GM08714 (cell line): Measurements from ENCODE around the gene ARHGEF9.

Experiments used
- H3K4me3 ChIP-seq: fragments of 200-500 bp; sonication (Bioruptor generic); 2 replicates; pipeline ENCODE4 v1.5.1; 2014; ENCODE audit warnings: mild to moderate bottlenecking, low read length, inconsistent platforms
- ZNF274 ChIP-seq: IDR thresholded peaks from 2 replicates; pipeline ENCODE4 v1.6.1; 2012; ENCODE audit warnings: mild to moderate bottlenecking, low read depth, low read length

ARHGEF9 gene

DNA sequence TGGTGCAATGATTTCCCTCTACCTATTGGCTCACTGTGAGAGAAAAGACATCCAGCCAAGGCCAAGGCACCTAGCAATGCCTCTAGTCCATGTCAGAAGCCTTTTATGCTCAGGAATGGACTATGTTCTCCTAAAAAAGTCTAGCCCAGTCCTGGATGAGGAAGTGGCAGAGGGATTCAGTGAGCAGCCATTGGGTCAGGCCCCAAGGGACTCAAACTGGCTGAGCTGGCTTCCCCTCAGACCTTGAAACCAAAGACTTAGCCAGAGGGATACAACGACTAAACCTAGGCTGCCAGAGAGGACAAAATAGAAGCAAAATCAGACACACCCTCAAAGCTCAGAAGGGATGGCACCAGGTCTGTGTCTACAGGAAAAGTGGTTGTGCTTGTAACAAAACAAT lies 49.1 kb downstream of the ARHGEF9 start:
- H3K4me3 ChIP-seq, result no peak overlapping the region
- TF ChIP-seq ZNF274, result no peak

DNA sequence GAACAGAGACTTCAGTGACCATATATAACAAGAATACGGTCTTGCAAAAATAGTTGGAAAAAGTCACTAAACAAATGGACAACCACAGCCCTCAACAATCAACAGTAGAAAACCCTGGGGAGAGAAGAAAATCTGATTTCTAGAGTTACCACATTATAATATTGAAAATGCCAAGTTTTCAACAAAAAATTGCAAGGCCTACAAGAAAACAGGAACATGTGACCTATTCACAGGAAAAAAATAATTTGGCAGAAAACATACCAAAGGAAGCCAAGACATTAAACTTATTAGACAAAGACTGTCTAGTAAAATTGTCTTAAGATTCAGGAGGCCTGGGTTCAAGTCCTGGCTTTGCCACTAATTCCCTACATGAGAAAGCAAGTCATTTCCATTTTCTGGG lies 64.7 kb downstream of the ARHGEF9 start:
- no peak for TF ChIP-seq ZNF274
- H3K4me3 ChIP-seq, result no peak overlapping the region

DNA sequence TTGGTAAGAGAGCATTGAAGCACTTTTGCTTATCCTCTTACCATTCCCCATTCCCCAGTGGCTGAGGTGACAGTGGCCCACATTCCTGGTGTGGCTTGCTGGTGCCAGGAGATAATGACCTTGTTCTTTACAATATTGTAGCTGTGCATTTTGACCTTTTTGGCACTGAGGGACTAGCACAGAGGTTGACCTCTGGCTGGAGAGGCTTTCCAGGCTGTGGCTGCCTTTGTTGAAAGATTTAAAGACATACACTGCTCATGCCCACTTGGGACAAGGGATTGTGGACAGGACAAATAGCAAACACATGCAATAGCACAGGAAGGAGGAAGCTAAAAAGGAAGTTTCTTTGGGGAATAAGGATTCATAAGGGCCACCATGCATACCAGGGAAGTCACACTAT lies 65.4 kb downstream of the ARHGEF9 start:
- no peak for TF ChIP-seq ZNF274
- no peak overlapping the region for H3K4me3 ChIP-seq

DNA sequence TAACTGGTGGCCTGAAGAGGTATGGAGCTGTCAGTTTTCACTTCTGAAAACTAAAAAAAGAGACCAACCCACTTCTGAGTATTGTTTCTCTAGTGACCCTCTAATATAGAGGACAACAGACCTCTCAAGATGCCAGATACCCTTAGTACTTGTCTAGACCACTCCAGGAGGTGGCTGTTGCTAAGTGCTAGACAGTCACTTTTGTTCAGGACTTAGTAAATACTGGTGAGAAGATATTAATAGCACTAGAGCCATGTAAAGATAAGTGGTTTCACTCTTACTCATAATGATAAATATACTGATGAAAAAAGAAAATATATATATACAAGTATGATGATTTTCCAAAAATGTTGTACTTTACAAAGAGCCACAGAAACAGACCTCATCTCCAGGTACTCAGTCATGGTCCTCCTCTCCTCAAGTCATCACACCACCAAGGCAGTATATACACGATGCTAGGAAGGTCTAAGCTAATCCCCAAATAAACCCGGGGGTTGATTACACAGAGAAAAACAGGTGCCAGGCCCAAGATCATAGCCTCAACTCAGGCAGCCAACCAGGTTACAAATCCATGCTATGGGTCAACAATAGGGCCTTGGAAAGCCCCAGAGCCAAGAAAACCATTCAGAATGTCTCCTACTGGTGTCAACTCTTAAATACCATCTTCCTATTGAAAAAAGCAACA lies 66.9 kb downstream of the ARHGEF9 start:
- H3K4me3 ChIP-seq, result no peak overlapping the region
- TF ChIP-seq ZNF274, result no peak

DNA sequence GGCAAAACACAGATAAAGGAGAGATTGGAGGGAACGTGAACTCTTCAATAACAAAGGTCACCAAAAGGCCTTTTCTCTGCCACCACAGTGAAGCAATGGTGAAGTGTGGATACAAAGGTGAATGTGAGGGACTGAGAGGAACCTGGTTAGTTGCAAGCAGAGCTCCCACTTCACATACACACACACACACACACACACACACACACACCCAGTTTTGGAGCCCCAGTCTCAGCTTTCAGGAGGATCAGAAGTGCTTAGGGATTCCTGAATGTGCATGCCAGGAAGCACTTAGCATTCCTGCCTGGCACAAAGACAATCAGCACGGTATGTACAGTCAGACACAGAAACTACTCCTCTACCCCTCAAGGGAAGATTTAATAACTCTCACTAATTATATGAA lies 71.5 kb downstream of the ARHGEF9 start:
- no peak for TF ChIP-seq ZNF274
- no peak overlapping the region for H3K4me3 ChIP-seq

DNA sequence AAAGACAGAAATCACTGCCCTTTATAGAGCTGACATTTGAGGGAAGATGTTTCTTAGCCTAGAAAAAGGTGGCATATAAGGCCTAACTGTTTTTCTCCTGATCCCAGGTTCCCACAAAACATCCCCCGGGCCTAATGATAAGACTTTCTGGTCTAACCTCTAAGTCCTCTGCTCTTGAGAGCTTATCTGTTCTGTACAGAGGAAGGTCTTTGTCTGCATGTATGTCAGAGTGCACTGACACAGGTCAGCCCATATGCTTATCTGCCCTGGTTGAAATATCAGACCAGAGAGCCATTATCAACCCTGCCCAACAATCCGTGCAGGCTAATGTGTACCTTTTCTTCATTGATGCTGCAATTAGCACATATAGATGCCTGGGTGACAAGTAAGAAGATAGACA lies 76.2 kb downstream of the ARHGEF9 start:
- TF ChIP-seq ZNF274, result no peak
- H3K4me3 ChIP-seq, result no peak overlapping the region

DNA sequence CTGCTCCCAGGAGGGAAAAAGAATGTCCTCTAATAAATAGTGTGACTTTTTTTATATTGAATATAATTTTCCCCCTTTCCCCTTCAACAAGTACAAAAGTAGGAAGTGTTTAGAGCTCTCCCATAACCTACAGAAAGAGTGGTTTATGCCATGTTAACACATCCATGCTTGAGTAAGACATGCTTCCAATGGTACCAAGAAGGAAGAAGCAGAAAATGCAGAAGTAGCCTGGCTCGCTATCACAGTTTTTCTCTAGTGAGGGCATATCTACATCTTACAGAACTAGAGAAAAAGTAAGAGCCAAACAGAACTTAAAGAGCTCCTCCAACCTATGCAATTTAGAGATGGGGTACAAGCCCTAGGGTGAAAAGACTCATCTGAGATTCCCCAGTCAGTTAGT lies 82.5 kb downstream of the ARHGEF9 start:
- H3K4me3 ChIP-seq, result no peak overlapping the region
- no peak for TF ChIP-seq ZNF274

DNA sequence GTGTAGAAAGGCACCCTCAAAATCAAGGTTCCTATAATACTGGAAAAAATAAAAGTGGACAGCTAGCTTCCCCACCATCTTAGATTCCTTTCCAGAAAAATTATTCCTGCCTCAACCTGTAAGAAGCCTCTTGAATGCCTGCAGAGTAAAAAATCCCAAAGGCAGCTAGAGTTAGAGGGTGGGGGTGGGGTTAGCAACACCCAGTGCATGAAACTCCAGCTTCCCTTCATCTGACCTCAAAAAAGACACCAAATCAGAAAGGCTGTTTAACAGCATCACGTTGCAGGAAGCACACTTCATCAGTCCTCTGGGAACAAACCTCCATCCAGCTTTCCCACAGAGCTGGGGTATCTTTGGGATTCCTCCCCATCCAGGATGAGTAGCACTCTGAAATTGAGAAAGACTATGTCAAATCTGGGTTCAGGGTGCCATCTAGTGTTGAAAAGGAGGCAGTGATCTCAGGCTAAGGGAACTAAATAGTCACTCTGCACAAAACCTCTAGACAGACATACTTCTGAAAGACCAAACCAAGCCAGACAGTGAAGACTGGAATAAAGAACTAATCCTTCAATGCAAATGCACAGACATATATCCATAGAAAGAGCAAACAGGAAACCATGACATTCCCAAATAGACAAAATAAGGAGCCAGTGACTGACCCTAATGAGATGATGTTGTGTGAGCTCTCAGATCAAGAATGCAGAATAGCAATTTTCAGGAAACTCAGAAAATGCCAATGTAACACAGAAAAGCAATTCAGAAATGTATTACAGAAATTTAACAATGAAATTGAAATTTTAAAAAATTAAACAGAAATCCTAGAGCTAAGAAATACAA lies 97.9 kb downstream of the ARHGEF9 start:
- no peak for TF ChIP-seq ZNF274
- no peak overlapping the region for H3K4me3 ChIP-seq

DNA sequence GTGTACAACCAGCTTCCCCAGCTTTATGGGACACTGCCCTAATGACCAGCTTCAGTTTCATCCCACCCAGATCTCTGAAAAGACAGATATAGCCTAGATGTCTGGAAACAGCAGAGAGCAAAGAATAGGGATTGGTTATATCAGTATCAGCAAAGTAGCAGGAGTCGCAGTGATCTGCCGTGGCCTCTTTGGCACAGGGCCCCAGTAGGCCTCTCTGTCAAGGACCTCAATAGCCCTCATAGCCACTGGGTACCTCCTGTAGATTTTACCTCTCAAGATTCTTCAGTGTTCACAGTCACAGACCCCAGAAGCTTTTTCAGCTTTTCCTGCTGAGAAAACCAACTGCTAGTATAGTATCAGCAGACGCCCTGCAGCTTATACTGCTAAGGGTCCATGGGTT lies 104.6 kb downstream of the ARHGEF9 start:
- no peak for TF ChIP-seq ZNF274
- H3K4me3 ChIP-seq, result no peak overlapping the region

DNA sequence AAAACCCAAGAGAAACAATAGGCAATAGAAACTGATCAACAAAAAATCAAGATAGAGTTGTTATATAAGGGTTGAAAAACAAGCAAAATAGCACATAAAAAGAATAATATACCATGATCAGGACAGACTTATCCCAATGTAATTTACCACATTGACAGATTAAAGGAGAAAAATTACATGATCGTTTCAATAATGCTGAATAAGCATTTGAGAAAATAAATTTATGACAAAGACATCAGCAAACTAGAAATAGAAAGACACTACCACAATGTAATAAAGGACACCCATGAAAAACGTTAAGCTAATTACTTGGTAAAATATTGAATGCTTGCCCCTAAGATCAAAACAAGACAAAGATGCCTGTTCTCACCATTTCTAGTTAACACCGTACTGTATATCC lies 105.6 kb downstream of the ARHGEF9 start:
- H3K4me3 ChIP-seq, result no peak overlapping the region
- TF ChIP-seq ZNF274, result no peak

DNA sequence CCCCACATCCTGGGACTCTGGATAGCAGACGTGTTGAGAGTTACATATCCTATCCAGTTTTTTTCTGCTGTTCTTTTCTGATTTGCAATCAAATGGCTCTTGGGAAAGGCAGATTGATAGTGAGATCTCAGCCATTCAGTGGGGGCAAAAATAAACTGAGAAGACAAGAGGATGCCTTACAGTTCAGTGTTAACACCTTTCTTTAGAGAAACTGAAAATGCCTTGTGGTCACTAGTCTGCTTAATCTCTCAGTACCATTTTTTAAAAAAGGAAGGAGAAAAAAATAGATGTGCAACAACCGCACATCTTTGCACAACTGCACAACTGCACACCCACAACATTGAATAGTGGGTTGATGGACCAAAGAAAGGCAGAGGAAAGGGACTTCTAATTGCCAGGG lies 109.3 kb downstream of the ARHGEF9 start:
- no peak overlapping the region for H3K4me3 ChIP-seq
- TF ChIP-seq ZNF274, result no peak

DNA sequence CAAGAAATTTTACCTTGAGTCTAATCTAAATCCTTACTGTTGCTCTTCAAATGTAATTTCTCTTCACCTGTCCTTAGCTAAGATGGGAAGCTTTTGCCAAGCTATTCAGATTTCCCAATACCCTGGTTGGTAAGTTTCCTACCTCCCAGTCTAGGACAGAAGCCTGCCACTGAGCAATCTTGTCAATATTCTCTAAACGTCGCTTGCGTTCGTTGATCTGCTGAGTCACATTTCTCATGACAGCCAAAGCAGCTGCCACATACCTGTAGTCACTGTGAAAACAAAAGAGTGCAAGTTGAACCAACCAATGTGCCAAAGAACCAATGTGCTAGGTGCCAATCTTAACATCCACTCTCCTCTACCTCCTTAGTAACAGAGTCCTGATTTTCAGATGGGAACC lies 111.1 kb downstream of the ARHGEF9 start:
- no peak overlapping the region for H3K4me3 ChIP-seq
- TF ChIP-seq ZNF274, result no peak

DNA sequence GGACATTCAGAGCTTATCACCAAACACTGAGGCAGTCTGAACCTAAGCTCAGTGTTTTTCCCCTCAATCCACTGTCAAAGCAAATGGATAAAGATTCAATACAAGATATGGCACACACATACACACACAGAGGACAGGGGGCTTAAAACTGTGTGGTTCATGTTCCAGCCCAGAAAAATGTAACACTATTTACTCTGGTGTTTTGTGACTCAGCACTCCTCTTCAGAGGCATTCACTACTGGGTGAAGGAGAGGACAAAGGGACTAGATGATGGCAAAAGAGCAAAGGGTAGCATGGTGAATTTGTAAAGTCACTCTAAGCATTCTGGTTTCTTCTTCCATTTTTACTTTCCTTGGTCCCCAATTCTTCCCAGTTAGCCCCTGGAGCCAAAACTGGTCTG lies 120.3 kb downstream of the ARHGEF9 start:
- H3K4me3 ChIP-seq, result no peak overlapping the region
- TF ChIP-seq ZNF274, result no peak

DNA sequence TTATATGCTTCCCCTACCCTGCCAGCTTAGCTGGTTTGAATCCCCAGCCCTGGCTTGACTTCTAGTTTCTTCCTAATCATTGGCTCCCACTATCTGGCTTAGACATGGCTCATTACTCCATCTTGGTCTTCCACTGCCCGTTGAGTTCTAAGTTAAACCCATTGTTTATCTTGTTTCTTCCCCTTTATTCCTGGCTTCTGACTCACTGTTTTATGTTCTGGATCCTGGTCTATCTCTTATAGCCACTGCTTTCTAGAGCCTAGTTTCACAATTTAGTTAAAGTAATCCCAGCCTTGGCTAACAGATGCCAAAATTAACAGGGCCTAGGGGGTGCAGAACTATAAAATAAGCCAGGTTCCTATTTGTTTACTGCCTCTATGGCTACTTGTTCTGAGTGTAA lies 120.9 kb downstream of the ARHGEF9 start:
- no peak for TF ChIP-seq ZNF274
- H3K4me3 ChIP-seq, result no peak overlapping the region

DNA sequence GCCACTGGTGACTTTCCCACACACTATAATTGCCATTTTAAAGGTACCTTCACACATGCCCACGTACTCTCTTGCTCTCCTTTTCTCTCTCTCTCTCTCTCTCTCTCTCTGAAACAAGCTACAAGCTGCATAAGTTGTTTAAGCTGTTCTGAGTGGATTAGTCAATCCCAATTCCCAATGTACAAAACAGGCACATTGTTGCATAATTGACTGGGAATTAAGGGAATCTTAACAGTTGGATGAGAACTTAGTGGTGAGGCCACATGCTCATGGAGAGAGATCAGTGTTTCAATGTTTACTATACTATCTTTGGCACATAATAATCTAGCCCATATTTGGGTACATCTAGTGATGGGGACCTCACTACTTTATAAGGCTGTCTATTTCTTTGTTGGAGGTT lies 123.3 kb downstream of the ARHGEF9 start:
- no peak for TF ChIP-seq ZNF274
- no peak overlapping the region for H3K4me3 ChIP-seq
